HG03196 (cell line): ENCODE data around the gene GALR2.

Source experiments
- ATAC-seq: cut with Tn5 transposase; IDR thresholded peaks from one replicate; pipeline ENCODE4 v1.9.1; 2021; ENCODE audit not compliant: unreplicated experiment

The GALR2 gene

DNA sequence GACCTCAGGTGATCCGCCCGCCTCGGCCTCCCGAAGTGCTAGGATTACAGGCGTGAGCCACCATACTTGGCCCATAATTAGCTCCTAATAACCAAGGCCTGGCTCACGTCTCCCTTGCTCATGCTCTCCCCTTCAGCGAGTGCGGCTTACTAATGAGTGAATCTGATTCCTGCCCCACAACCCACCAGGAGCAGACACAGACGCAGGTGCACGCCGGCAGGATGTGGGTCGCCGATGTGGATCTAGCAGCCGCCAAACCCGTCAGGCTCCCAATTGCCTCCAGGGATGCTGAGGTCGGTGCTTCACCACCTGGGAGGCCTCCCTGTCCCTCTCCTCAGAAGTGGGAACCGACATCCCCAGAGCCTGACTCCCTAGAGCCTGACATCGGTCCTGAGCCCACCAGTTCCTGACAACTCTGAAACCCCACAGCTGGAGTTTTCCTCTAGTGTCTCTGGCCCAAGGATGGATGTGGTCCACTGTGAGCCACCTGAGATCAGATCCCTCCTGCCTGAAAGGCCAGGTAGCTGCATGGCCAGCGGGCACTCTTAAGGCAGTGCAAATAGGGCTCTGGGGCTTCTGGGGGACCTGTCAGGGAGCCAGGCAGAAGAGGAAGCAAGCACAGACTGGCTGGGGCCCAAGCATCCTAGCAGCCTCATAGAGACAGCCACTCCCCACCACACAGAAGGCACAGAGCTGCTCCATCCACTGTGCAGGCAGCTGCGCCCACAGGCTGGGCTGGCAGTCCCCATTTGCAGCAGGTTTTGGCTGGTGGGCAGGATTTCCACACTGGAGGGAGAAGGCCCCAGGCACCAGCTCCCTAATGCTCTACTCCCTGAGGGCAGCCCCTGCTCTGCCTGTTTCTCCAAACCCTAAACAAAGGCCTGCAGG, 18.2 kb downstream of the GALR2 start:
- ATAC-seq, result no peak

DNA sequence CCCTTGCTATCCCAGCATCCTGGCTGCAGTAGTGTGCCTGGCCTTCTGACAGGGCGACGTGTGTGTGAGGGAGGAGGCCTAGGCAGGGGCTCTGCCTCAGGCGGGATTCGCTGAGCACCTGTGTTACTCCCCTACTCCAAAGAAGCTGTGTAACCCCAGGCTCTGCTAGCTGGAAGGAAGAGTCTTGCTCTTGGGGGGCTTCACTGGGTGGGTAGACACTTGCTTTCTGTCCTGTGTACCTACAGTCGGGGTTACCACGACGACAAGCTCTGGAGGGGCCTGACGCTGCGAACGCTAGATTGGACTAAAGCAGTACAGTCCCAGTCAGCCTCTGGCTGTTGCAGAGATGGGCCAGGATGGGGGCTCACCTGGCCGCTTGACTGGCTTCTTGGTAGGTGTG, 19.5 kb downstream of the GALR2 start:
- ATAC-seq, result no peak

DNA sequence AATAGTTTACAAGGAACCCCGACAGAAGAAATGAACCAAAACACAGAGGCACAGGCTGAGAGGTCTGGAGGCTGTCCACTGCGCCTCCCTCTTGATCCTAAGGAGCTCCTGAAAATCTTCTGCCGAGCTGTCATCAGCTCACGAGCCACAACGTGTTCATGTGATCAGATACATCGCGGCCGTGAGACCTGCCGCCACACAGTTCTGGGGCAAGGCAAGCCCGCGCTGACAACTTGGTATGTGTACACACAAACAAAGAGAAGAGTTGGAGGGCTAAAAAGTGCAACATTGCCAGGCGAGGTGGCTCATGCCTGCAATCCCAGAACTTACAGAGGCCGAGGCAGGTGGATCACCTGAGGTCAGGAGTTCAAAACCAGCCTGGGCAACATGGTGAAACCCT, 21.4 kb downstream of the GALR2 start:
- no peak for ATAC-seq

DNA sequence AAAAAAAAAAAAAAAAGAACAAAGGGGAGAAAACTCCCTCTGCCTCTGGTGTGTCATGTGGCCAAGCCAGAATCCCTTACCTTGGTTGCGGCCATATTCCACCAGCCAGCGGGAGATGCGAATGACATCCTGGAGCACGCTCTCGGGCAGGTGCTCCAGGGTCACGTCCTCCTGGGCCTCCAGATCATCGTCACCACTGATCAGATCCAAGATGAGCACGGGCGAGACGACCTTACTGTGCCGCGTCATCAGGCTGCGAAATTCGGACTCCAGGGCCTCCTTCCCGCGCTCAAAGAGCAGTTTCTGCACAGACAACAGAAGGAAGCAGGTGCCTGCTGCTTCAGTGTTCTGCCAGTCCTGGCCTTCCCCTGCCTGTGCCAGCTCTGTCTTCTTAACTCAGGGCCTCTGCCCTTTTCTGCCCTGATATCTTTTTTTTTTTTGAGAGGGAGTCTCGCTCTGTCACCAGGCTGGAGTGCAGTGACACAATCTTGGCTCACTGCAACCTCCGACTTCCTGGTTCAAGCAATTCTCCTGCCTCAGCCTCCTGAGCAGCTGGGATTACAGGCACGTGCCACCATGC, 23.2 kb downstream of the GALR2 start:
- ATAC-seq, result no peak

- no peak for ATAC-seq
Measured at GRCh38 chr17:76102944-76103273, 28.3 kb downstream of the GALR2 start.

GRCh38 chr17:76103274-76104139, 28.9 kb downstream of the GALR2 start, which contains the start of gene EXOC7:
EXOC7 (minus strand) TSS chr17:76103787; CDS start chr17:76103692, 95 bp downstream.
- ATAC-seq, result peak; percentile 66

DNA sequence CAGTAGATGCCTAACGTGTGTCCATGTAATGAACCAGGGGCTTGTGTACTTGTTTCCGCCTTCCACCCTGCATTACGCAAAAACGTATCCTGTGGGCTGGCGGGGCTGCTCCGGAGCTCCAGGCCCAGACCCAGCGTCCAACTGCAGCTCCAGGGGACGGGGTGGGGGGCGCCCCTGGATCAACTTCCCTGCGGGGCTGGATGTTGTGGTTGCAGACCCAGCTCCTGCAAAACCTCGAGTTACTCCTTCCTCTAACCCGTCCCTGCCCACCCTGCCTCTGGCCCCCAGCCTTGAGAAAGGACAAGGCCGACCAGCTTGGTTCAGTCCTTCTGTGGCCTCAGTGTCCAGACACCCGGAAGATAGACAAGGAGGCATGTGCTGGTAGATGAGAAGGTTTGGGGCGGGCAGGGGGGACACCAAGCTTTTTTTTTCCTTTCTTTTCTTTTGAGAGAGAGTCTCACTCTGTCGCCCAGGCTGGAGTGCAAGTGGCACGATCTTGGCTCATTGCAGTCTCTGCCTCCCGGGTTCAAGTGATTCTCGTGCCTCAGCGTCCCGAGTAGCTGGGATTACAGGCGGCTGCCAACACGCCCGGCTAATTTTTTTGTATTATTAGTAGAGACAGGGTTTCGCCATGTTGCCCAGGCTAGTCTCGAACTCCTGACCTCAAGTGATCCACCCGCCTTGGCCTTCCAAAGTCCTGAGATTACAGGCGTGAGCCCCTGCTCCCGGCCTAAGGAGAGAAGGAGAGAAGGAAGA, 29.7 kb downstream of the GALR2 start:
- ATAC-seq, result no peak

DNA sequence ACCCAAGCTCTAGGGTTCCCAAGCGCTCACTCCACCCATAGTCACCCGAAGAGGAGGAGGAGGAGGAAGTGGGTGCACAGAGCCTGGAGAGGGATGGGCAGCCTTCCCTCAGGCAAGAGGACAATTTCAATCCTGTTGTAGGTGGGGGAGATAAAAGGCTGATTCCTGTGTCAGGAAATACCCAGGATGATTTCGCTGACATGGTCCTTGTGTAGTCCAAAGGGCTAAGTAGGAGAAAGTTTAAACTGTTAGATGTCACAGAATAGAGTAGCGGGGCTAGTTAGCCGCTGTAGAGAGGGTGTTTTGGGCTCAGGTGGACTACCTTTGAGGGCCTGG, 30.3 kb downstream of the GALR2 start:
- ATAC-seq, result no peak

- no peak for ATAC-seq
Measured at GRCh38 chr17:76106703-76107102, 32.1 kb downstream of the GALR2 start.

DNA sequence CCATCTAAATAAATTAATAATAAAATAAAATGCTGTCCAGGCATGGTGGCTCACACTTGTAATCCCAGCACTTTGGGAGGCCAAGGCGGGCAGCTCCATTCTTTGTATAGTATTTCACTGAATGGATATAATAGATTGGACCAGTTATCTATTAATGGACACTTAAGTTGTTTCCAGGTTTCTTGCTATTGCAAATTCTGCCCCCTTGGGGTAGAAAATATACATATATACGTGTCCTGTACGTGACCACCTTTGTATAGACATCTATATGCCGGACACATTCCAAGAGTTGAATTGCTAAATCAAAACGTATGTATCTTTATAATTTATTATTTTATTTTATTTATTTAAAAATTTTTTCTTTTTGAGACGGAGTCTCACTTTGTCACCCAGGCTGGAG, 32.9 kb downstream of the GALR2 start:
- ATAC-seq, result no peak

DNA sequence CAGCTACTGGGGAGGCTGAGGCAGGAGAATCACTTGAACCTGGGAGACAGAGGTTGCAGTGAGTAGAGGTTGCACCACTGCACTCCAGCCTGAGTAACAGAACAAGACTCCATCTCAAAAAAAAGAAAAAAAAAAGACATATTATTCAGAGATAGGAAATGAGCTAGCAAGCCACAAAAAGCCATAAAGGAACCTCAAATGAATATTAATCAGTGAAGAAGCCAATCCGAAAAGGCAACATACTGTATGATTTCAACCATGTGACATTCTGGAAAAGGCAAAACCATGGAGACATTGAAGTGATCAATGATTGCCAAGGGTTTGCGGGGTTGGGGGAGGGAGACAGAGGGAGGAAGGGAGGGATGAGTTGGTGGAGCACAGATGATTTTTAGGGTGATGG, 37.4 kb downstream of the GALR2 start:
- no peak for ATAC-seq

DNA sequence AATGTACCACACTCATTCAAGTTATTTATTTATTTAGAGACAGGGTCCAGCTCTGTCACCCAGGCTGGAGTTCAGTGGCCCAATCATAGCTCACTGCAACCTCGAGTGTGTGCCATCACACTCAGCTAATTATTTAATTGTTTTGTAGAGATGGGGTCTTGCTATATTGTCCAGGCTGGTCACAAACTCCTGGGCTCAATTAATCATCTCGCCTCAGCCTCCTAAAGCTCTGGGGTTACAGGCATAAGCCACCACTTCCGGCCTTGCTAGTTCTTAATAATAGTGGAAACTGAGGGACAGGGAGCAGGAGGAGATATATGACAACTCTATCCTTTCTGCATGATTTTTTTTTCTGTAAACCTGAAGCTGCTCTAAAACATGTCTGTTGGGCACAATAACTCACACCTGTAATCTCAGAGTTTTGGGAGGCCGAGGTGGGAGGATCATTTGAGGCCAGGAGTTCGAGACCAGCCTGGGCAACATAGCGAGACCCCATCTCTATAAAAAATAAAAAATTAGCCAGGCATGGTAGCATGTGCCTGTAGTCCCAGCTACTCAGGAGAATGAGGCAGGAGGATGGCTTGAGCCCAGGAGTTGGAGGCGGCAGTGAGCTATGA, 40.7 kb downstream of the GALR2 start:
- ATAC-seq, result no peak

DNA sequence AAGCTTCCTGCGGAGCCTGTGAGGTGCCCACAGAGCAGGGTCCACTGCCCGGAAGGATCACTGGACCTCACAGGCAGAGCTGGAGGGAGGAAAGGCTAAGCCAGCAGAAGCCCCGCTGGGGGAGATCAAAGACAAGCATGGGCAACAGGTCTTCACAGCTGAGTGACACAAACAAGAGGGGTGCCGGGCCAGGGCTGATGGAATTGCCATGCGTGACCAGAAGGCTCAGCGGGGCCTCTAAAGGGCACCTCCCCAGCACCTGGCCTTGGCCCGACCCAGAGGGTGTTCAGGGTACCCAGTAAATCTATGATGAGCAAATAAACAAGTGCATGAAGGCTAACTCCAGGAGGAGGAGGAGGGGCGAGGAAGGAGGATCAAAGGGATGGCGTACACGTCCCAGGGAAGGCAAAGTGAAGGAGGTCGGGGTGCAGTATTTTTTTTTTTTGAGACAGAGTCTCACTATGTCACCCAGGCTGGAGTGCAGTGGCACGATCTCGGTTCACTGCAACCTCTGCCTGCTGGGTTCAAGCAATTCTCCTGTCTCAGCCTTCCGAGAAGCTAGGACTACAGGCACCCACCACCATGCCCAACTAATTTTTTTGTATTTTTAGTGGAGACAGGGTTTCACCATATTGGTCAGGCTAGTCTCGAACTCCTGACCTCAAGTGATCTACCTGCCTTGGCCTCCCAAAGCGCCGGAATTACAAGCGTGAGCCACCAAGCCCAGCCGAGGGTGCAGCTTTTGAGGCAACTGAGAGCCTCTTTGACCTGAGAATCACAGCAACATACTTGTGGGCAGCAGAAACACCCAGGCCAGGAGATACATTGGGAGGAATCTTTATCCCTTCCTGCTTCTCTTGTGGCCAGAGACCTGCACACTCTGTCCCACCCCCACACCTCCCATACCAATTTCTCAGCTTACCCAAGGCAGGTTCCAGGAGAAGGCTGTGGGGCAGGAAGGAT, 45.1 kb downstream of the GALR2 start:
- ATAC-seq, result no peak

GRCh38 chr17:76120658-76121008, 46.1 kb downstream of the GALR2 start:
- ATAC-seq, result no peak

GRCh38 chr17:76121932-76122430, 47.4 kb downstream of the GALR2 start:
- ATAC-seq, result no peak

DNA sequence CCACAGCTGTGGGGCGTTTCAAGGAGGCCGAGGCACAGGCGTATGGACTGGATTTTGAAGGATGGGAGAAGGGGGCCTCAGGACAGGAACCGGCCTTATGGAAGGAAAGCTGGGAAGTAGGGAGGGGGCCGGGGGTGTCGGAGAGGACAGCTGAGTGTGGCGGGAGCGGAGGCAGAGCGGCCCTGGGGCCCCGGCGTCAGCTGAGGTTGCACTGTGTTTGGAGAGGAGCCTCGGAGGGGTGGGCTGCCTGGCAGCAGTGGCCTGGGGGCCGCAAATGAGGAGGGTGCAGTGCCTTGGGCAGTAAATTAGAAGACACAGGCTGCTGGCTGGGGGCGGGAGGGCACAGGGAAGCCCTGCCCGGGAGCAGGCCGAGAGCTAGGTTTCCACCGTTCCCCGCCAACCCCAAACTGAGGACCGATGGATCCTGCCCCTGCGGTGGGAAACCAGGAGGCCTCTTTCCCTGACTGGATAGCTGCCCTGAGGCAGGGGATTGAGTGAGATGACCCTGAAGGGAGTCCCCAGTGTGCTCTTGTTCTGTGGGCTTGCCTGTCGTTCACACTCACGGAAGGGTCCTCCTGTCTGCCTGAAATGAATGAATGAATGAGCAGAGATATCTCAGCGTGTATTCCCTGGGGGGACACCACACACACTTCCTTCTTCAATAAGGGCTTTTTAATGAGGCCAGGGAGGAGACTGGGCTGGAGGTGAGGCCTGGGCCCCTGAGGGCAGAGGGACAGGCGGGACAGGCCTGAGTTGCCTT, 48.0 kb downstream of the GALR2 start:
- no peak for ATAC-seq

GRCh38 chr17:76123191-76123499, 48.6 kb downstream of the GALR2 start:
- ATAC-seq, result no peak

DNA sequence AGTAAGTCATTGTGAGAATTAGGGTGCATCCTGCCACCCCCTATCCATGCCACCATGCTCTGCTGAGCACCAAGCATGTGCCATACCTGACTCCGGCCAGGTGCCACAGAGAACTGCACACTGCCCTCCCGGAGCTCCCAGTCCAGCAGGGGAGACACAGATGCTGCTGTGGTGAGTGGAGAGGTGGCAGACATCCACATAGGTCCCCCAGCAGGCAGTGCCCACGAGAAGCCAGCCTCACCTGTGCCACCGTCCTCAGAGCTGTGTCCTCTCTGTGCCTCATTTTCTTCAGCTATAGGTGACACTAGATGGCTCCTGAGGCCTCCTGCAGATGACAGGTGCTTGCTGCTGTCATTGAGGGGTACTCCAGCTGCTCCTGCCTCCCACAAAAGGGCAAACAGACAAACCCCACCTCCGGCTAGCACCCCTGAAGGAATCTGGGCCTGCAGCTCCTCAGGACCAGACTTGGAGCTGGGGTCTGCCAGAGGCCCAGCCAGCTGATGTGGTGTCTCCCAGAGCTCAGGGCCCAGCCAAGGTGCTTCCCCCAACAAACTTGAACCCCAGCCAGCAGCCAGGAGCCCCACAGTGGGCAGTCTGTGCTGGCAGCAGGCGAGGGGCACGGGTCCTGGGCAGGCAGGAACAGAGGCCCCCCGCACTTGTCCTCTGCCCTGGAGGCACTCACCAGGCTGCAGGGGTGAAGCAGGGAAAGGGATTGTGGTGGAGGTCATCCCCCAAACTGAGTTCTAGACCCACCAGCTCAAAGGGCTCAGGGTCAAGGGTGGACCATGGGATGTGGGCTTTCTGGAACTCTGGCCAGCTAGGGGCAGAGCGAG, 49.4 kb downstream of the GALR2 start:
- no peak for ATAC-seq
